Panc1 (cell line): ENCODE results near the gene IL1RAPL1.

ENCODE experiments used
- POLR2AphosphoS5 ChIP-seq: IDR thresholded peaks from 2 replicates; pipeline ENCODE4 v1.6.1; 2012; ENCODE audit warnings: mild to moderate bottlenecking, low read depth, low read length, moderate library complexity
- SIN3A ChIP-seq: IDR thresholded peaks from 2 replicates; pipeline ENCODE4 v1.6.1; 2012; ENCODE audit warnings: low read depth, mild to moderate bottlenecking, low read length, moderate library complexity, borderline replicate concordance; ENCODE audit not compliant: insufficient read depth
- TCF7L2 ChIP-seq: IDR thresholded peaks from 2 replicates; pipeline ENCODE4 v1.6.1; 2011; ENCODE audit warnings: mild to moderate bottlenecking, low read depth, low read length, inconsistent platforms
- TF ChIP-seq, protein P1 (sequence below): fragments of 450-650 bp; IDR thresholded peaks from 2 replicates; pipeline ENCODE4 v1.5.1; 2017; ENCODE audit warnings: mild to moderate bottlenecking
- TF ChIP-seq, protein P2 (sequence below), 2 experiments: IDR thresholded peaks; 2 replicates each; pipeline ENCODE4 v1.6.1; 2011 to 2012; ENCODE audit warnings: low read depth in 2 of 2, control low read depth in 1 of 2, low read length in 1 of 2, mild to moderate bottlenecking in 1 of 2, moderate library complexity in 1 of 2; ENCODE audit not compliant: insufficient read depth in 1 of 2

DNA sequence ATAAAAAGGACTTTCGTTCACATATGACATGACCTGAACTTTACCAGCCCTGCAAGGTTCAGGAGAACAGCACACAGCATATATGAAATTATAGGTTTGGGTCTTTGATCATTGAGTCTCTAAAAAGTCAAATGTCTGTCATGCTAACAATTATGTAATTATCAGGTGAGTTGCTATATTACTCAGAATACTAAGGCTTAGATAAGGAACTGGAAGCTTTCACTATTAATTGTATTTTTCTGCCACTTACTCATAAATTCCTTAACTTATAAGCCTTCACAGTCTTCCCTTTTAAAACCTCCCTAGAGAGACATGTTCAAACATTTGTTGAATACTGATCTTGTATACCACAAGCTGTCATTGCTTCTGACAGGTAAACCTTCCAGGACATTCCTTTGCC, 1335.4 kb downstream of the IL1RAPL1 start:
- TF ChIP-seq, protein P1, sequence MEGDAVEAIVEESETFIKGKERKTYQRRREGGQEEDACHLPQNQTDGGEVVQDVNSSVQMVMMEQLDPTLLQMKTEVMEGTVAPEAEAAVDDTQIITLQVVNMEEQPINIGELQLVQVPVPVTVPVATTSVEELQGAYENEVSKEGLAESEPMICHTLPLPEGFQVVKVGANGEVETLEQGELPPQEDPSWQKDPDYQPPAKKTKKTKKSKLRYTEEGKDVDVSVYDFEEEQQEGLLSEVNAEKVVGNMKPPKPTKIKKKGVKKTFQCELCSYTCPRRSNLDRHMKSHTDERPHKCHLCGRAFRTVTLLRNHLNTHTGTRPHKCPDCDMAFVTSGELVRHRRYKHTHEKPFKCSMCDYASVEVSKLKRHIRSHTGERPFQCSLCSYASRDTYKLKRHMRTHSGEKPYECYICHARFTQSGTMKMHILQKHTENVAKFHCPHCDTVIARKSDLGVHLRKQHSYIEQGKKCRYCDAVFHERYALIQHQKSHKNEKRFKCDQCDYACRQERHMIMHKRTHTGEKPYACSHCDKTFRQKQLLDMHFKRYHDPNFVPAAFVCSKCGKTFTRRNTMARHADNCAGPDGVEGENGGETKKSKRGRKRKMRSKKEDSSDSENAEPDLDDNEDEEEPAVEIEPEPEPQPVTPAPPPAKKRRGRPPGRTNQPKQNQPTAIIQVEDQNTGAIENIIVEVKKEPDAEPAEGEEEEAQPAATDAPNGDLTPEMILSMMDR: no peak
- TF ChIP-seq, protein P2, sequence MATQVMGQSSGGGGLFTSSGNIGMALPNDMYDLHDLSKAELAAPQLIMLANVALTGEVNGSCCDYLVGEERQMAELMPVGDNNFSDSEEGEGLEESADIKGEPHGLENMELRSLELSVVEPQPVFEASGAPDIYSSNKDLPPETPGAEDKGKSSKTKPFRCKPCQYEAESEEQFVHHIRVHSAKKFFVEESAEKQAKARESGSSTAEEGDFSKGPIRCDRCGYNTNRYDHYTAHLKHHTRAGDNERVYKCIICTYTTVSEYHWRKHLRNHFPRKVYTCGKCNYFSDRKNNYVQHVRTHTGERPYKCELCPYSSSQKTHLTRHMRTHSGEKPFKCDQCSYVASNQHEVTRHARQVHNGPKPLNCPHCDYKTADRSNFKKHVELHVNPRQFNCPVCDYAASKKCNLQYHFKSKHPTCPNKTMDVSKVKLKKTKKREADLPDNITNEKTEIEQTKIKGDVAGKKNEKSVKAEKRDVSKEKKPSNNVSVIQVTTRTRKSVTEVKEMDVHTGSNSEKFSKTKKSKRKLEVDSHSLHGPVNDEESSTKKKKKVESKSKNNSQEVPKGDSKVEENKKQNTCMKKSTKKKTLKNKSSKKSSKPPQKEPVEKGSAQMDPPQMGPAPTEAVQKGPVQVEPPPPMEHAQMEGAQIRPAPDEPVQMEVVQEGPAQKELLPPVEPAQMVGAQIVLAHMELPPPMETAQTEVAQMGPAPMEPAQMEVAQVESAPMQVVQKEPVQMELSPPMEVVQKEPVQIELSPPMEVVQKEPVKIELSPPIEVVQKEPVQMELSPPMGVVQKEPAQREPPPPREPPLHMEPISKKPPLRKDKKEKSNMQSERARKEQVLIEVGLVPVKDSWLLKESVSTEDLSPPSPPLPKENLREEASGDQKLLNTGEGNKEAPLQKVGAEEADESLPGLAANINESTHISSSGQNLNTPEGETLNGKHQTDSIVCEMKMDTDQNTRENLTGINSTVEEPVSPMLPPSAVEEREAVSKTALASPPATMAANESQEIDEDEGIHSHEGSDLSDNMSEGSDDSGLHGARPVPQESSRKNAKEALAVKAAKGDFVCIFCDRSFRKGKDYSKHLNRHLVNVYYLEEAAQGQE (IDR thresholded peaks at IDR 0.05; ENCODE audit: insufficient read depth in 1 of 2, low read depth in 2 of 2, low read length in 1 of 2): no peak
- TF ChIP-seq POLR2AphosphoS5 (no peak), TCF7L2 (no peak), SIN3A (no peak)
